GM18951 (cell line): ENCODE results near the gene HDAC4.

Experiments used
- POLR2A ChIP-seq: IDR thresholded peaks from 4 replicates; pipeline ENCODE4 v1.6.1; 2011; ENCODE audit warnings: mild to moderate bottlenecking; ENCODE audit not compliant: insufficient read length, insufficient read depth; ENCODE audit errors: extremely low read depth
- in situ Hi-C: fragments of 300-500 bp; cut with MboI; formaldehyde crosslinking; loops from one replicate; pipeline ENCODE4 v1.12.0; 2022; ENCODE audit warnings: low sequenced_read_pairs, mixed read lengths, inconsistent platforms; ENCODE audit not compliant: unreplicated experiment

Gene HDAC4

DNA sequence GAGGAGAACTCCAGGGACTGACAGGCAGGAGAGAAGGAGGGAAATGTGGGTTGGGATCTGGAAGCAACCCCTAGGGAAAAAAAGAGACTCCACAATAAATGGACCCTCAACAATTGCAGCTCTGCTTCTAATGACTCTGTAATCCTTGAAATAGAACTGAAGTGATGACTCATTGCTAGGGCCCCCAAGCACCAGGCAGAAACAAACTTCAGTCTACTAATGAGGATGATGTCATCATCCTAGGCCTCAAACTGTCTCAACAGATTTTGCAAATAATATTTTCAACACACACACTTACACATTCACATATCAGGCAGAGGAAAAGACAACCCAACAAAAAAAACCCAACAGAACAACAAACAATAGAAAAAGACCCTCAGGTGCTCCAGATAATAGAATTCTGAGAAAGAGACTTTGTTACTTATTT, 143.3 kb downstream of the HDAC4 start:
- in situ Hi-C loops, result no loop called here
- TF ChIP-seq POLR2A, result no peak

DNA sequence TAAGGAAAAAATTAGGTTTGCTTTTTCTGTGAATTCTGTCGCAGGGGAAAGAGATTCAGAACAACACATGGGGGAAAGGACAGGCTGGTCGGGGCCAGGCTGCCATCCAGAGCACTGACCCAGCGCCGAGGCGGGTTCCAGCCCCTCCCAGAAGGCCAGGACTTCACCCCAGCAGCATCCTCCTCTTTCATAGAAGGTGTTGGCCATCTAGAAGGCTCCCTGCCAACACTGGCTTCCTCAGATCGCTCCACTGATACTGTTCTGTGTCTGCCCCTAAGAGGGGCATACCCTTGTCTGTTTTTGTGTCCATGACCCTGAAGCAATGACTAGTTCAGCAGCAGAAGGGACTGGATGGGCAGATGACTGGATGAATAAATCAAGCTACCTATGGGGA, 144.5 kb downstream of the HDAC4 start:
- no peak for TF ChIP-seq POLR2A
- in situ Hi-C loops, result no loop called here

DNA sequence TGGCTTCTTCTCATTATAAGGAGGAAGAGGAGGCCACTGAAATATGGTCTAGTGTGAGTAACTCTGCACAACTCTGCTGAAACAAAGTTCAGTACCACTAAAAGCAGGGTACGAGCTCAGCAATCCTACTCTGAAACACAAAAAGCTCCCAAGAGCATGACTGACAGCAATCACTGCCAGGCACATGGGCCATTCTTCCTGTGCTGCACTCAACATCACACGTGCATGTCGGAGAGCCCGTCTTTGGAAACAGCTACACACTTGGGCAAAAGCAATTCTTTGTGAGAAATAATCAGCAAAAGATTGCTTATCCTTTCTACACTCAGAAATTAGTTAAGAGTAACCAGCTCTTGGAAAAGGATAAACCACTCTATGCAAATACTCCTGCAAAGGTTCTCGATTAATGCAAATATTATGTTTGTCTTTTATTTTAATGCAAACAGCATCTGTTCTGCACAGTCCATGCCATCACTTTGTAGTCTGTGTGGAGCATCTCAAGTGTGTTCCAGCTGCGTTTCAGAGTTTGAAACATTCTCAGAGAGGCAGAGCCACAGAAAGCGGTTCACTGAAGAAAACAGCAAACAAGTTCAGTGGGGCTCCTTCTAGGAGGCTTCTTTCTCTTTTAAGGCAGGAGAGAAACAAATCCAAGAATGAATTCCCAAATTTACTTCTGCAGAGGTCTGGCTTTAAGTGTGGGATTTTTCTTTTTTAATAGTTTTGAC, 145.0 kb downstream of the HDAC4 start:
- TF ChIP-seq POLR2A, result no peak
- in situ Hi-C loops, result no loop called here

DNA sequence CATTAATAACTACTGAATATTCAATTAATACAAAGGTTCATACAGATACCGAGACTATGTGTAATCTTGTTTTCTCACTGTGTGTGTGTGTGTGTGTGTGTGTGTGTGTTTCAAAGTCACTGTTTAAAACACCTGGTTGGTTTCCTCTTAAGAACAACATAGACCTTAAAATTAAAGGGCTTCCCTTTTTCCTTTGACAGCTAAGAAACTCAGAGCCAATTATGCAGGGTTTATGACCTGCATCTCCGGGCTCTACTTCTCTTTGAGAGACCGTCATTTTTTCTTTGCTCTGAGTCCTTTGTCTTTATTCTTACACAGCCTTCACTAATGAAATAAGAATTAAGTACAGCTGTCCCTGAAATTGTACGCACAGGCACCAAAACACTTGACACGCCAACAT, 145.6 kb downstream of the HDAC4 start:
- no peak for TF ChIP-seq POLR2A
- in situ Hi-C loops, result no loop called here

DNA sequence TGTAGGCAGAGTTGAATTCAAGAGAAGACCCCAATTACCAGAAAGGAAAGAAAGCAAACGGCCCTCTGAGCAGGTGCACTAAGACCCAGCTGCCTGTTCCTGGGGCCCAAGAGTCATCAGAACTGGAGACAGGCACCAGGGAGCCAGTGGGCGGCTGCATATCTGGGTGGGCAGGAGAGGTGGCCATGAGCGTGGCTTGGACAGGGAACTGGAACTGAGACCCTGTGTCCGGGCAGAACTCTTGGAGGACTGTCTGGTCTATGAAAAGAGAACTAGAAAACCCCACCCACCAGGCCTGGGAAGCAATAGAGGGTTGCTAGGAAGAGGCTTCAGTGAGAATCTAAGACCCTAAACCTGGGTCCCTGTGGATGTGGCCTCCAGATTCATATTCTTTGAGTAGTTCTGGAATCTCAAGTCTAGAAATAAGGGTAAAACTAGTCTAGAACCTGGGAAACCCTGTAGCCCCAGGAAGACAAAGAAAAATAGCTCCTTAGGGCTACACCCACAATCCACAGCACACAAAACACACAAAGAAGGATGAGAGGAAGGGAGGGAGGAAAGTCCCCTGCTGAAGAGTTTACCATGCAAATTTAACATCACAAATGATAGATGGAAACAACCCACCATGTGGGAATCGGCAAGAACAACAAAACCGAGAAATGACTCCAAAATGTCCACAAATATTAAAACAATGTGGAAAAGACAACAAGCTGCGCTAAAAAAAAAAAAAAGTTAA, 147.0 kb downstream of the HDAC4 start:
- no peak for TF ChIP-seq POLR2A
- in situ Hi-C loops, result no loop called here

DNA sequence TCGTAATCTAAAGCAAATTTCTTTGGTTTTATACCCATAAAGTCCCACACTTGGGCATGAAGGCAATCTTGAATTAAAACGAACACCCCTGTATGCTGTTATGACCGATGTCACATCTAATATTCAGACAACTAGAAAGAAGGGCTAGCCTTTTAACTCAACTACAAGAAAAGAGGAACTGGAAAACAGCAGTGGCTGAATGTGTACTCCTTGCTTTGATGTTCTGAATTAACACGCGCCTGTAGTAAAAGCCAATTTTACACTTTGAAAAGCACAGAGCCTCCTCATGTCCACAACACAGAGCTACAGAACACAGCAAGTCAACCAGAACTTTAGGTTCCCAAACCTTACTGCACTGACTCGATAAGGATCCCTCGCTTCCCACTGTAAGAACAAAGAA, 147.6 kb downstream of the HDAC4 start:
- in situ Hi-C loops, result no loop called here
- TF ChIP-seq POLR2A, result no peak

DNA sequence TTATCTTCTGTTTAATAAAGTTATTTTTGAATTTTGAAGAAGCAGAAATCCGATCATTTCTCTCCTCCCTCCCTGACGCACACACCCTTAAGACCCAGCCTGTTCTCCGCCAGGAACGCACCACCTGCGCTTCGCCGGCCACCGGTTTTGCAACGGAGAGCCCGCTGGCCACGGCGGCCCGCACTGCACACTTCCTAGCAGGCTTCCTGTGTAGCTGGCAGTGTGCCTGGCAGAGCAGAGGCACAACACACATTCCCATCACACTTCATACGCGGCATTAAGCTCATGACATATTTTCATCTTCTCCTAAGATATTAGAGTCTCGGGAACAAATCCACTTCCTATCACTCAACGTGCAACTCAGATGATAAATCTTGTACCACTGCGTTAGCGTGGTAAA, 148.0 kb downstream of the HDAC4 start:
- in situ Hi-C loops, result no loop called here
- no peak for TF ChIP-seq POLR2A

DNA sequence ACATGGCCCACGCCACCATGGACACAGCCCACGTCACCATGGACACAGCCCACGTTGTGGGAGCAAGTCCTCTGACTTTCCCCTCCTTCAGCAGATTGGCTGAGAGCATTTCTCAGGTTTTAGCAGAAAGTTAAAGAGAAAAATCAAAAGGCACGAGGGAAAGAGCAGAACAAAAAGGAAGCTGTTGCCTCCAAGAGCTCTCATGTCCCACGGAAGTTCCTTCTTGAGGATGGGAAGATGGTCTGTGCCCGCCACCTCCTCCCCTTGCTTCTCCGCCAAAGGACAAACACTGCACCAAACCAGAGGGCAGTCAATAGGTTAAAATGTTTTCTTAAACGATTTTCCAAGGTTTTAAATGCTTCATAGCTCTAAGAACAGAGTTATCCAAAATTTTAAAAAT, 148.4 kb downstream of the HDAC4 start:
- TF ChIP-seq POLR2A, result no peak
- in situ Hi-C loops, result no loop called here

DNA sequence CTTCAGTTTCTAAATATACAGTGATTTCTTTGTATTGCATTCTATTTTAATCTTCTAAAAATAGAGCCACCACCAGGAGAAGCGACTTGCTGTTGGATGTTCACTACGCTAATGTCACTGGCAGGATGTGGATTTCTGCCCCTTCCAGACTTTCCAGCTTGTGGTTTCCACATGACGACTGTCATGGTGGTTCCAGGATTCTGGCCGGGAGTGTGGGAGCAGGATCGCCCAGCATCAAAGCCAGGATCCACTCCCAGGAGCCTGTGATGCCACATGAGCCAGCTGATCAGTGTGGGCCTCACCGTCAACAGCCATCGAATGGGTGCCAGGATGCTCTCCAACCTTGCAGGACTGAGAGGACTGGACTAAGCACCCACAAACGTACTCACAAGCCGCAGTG, 148.8 kb downstream of the HDAC4 start:
- in situ Hi-C loops, result no loop called here
- no peak for TF ChIP-seq POLR2A

DNA sequence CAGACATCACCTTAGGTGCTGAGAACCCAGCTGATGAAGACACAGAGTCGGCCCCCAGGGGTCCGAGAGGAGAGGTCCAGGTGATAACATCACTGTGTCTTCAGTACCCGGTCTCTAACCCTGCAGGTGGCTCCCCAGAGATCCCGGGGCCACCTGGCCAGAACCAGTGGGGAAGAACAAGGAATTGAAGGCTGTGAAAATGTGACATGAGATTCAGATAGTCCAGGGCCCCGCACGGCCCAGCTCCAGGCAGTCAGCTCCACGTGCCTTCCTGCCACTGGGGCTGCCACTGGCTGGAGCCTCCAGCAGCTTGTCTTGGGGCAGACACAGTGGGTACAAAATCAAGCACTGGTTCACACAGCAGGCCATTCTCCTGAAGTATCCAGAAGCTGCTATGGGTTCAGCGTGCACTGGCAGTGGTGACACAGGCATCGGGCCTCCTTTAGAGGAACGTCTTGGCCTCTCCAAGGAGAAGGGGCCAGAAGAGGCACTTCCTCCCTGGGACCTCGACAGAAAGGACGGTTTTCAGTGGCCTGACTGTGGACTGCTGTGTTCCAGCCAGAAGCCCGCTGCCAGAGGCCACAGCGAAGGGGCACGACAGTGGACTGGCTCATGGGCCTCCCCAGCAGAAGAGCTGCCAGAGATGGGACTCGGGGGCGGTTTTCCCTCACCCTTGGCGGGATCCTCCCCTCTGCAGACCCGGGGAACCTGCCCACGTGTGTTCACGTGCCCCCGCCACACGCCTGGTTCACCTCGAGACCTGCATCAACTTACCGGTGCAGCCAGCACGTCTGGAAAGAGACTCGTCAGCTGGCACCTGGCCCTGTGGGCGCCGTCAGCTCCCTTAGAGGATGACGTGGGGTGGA, 150.4 kb downstream of the HDAC4 start:
- in situ Hi-C loops, result no loop called here
- no peak for TF ChIP-seq POLR2A

DNA sequence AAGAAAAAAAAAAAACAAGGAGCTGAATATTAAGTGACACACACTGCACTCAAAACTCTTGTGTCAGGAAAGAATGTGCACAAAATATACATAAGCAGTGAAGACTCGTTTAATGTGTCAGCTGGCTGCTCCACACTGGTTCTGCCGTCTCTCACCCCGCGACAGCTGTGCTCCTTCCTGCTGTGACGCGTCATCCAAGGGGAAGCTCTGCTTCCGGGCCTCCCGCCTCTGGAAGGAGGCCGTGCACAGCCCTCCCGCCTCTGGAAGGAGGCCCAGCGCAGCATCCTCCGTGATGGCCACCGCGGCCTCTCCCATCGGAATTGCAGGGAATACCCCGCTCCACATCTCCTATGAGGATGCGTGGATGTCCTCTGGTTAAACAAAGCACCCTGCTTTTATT, 151.0 kb downstream of the HDAC4 start:
- in situ Hi-C loops, result no loop called here

DNA sequence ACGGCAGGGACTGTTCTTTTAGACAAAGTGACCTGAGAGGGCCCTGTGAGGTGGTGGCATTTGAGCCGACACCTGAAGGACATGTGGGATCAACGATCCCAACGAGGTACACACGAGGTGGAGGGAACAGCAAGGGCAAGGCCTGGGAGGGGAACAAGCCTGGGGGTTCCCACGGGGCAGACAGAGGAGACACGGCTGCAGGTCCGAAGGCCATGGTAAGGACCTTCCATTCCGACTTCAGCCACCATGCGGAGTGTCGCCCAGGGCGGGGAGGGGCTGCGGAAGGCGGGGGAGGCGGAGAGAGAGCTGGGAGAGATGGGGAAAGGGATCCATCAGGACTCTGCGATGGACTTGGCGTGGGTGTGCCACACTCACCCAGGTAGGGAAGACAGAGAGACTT, 151.8 kb downstream of the HDAC4 start:
- in situ Hi-C loops, result no loop called here
- TF ChIP-seq POLR2A, result no peak

More for the DNA sequence above, 151.0 kb downstream of the HDAC4 start:
- TF ChIP-seq POLR2A, result no peak
